ENCODE results near the gene DUSP16.

Gene DUSP16

DNA sequence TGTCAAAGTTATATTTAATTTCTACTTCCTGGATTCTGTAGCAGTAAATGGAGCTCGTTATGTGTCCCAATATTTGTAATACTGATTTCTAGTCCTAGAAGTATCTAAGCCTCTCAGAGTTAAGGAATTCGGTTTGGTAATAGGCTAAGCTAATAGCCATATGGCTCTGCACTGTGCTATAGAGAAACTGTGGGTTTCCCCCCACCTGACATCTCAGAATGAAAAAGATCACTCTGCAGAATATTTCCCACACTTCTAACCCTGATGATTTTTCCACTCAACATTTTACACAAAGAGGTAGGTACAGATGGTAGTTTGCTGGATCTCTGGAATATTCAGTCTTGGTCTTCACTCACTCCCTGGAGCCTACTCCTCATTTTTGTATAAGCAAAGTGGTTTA lies 134.6 kb downstream of the DUSP16 start:
- H3K9me3 ChIP-seq (replicated peaks; ENCODE audit: insufficient read depth, low read length), result no peaks in the 10 kb centered on the region
- DNase-seq, result no peak
- H3K27me3 ChIP-seq (replicated peaks; ENCODE audit: insufficient read depth, low read length), result no peaks in the 10 kb centered on the region
- H3K36me3 ChIP-seq (replicated peaks; ENCODE audit: insufficient read depth, low read length), result no peaks in the 10 kb centered on the region
- TF ChIP-seq EZH2phosphoT487 (IDR thresholded peaks at IDR 0.05; ENCODE audit: low read length), result no peak
- TF ChIP-seq, protein P1, sequence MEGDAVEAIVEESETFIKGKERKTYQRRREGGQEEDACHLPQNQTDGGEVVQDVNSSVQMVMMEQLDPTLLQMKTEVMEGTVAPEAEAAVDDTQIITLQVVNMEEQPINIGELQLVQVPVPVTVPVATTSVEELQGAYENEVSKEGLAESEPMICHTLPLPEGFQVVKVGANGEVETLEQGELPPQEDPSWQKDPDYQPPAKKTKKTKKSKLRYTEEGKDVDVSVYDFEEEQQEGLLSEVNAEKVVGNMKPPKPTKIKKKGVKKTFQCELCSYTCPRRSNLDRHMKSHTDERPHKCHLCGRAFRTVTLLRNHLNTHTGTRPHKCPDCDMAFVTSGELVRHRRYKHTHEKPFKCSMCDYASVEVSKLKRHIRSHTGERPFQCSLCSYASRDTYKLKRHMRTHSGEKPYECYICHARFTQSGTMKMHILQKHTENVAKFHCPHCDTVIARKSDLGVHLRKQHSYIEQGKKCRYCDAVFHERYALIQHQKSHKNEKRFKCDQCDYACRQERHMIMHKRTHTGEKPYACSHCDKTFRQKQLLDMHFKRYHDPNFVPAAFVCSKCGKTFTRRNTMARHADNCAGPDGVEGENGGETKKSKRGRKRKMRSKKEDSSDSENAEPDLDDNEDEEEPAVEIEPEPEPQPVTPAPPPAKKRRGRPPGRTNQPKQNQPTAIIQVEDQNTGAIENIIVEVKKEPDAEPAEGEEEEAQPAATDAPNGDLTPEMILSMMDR (IDR thresholded peaks at IDR 0.05; ENCODE audit: low read length), result no peak
- TF ChIP-seq EZH2 (optimal IDR thresholded peaks at IDR 0.05; ENCODE audit: low read depth, low read length), result no peak
- H3K4me1 ChIP-seq (ENCODE audit: low read length), result no peaks in the 10 kb centered on the region
- no peak overlapping the region for H3K4me2 ChIP-seq (ENCODE audit: low read depth, low read length)
- no peak overlapping the region for H3K4me3 ChIP-seq (ENCODE audit: low read length)
- no peaks in the 10 kb centered on the region for H3K9me2 ChIP-seq (replicated peaks; ENCODE audit: insufficient read depth, low read length)
- H3K79me2 ChIP-seq (ENCODE audit: low read length), result 0 out of 2 replicates have a peak, but pooled peaks cover 3% of the 10 kb centered on the region
- no peak overlapping the region for H3K27ac ChIP-seq (ENCODE audit: low read length)
- H3F3A ChIP-seq (ENCODE audit: insufficient read depth, low read length), result no peaks in the 10 kb centered on the region
- no peaks in the 10 kb centered on the region for H4K20me1 ChIP-seq (ENCODE audit: insufficient read depth, low read length)
- H3K9ac ChIP-seq (ENCODE audit: low read length), result no peak overlapping the region
- H2AFZ ChIP-seq (ENCODE audit: low read length), result no peak overlapping the region

DNA sequence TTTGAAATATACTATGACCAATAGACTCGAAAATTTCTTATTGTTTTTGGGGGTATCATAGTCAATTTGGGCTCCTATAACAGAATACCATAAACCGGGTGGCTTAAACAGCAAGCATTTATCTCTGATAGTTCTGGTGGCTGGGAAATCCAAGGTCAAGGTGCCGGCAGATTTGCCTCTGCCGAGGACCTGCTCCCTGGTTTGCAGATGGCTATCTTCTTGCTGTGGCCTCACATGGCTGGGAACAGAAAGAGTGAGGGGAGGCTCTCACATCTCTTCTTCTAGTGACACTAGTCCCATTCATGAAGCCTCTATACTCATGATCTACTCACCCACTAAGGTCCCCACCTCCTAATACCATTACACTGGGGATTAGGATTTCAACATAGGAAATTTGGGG lies 135.1 kb downstream of the DUSP16 start:
- H3F3A ChIP-seq (ENCODE audit: insufficient read depth, low read length), result no peaks in the 10 kb centered on the region
- H3K9me2 ChIP-seq (replicated peaks; ENCODE audit: insufficient read depth, low read length), result no peaks in the 10 kb centered on the region
- no peaks in the 10 kb centered on the region for H3K27me3 ChIP-seq (replicated peaks; ENCODE audit: insufficient read depth, low read length)
- H3K4me2 ChIP-seq (ENCODE audit: low read depth, low read length), result no peak overlapping the region
- TF ChIP-seq EZH2phosphoT487 (IDR thresholded peaks at IDR 0.05; ENCODE audit: low read length) (no peak), EZH2 (optimal IDR thresholded peaks at IDR 0.05; ENCODE audit: low read depth, low read length) (no peak)
- TF ChIP-seq, protein P1 (IDR thresholded peaks at IDR 0.05; ENCODE audit: low read length), result no peak
- no peak overlapping the region for H3K9ac ChIP-seq (ENCODE audit: low read length)
- H3K4me3 ChIP-seq (ENCODE audit: low read length), result no peak overlapping the region
- no peaks in the 10 kb centered on the region for H3K36me3 ChIP-seq (replicated peaks; ENCODE audit: insufficient read depth, low read length)
- no peaks in the 10 kb centered on the region for H3K4me1 ChIP-seq (ENCODE audit: low read length)
- no peak overlapping the region for H2AFZ ChIP-seq (ENCODE audit: low read length)
- no peaks in the 10 kb centered on the region for H4K20me1 ChIP-seq (ENCODE audit: insufficient read depth, low read length)
- DNase-seq, result no peak
- 0 out of 2 replicates have a peak, but pooled peaks cover 3% of the 10 kb centered on the region for H3K79me2 ChIP-seq (ENCODE audit: low read length)
- no peaks in the 10 kb centered on the region for H3K9me3 ChIP-seq (replicated peaks; ENCODE audit: insufficient read depth, low read length)
- H3K27ac ChIP-seq (ENCODE audit: low read length), result no peak overlapping the region

DNA sequence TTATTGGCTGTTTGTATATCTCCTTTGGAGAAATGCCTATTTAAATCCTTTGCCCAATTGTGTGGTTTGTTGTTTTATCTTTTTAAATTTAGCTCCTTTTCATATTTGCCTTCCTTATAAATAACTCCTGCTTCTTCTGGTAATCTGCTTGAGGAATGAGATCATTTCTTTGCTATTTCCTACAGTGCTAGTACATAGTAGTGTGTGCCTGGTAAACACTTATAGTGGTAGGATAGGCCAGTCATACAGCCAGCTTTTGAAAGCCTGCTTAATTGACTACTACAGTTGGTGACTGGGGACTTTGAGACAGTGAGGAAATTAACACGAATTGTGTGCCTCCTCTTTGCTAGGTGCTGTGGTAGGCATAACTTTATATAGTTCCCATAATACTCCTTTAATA lies 137.0 kb downstream of the DUSP16 start:
- no peak overlapping the region for H3K27ac ChIP-seq (ENCODE audit: low read length)
- no peak overlapping the region for H2AFZ ChIP-seq (ENCODE audit: low read length)
- H3K4me2 ChIP-seq (ENCODE audit: low read depth, low read length), result no peak overlapping the region
- no peaks in the 10 kb centered on the region for H3K27me3 ChIP-seq (replicated peaks; ENCODE audit: insufficient read depth, low read length)
- H3K4me3 ChIP-seq (ENCODE audit: low read length), result no peak overlapping the region
- H3K9me2 ChIP-seq (replicated peaks; ENCODE audit: insufficient read depth, low read length), result no peaks in the 10 kb centered on the region
- no peaks in the 10 kb centered on the region for H4K20me1 ChIP-seq (ENCODE audit: insufficient read depth, low read length)
- no peak for DNase-seq
- 0 out of 2 replicates have a peak, but pooled peaks cover 3% of the 10 kb centered on the region for H3K79me2 ChIP-seq (ENCODE audit: low read length)
- TF ChIP-seq EZH2 (optimal IDR thresholded peaks at IDR 0.05; ENCODE audit: low read depth, low read length) (no peak), EZH2phosphoT487 (IDR thresholded peaks at IDR 0.05; ENCODE audit: low read length) (no peak)
- TF ChIP-seq, protein P1 (IDR thresholded peaks at IDR 0.05; ENCODE audit: low read length), result no peak
- no peaks in the 10 kb centered on the region for H3K4me1 ChIP-seq (ENCODE audit: low read length)
- H3F3A ChIP-seq (ENCODE audit: insufficient read depth, low read length), result no peaks in the 10 kb centered on the region
- H3K9me3 ChIP-seq (replicated peaks; ENCODE audit: insufficient read depth, low read length), result no peaks in the 10 kb centered on the region
- H3K9ac ChIP-seq (ENCODE audit: low read length), result no peak overlapping the region
- no peaks in the 10 kb centered on the region for H3K36me3 ChIP-seq (replicated peaks; ENCODE audit: insufficient read depth, low read length)

Measured in MM.1S (cell line).